HUDEP-2 (cell line): Measurements from ENCODE around the gene EP400.
"Not testable (repeated sequence)": the region's sequence is repeated elsewhere in the genome, so short reads cannot be mapped to it uniquely, and the experiment has no call there.

ENCODE experiments used
- DNase-seq, 76 experiments: peaks; one replicate each; lab custom pipeline; 2025; ENCODE audit not compliant: unreplicated experiment in 76 of 76; lab: John Stamatoyannopoulos, UW

Gene EP400

DNA sequence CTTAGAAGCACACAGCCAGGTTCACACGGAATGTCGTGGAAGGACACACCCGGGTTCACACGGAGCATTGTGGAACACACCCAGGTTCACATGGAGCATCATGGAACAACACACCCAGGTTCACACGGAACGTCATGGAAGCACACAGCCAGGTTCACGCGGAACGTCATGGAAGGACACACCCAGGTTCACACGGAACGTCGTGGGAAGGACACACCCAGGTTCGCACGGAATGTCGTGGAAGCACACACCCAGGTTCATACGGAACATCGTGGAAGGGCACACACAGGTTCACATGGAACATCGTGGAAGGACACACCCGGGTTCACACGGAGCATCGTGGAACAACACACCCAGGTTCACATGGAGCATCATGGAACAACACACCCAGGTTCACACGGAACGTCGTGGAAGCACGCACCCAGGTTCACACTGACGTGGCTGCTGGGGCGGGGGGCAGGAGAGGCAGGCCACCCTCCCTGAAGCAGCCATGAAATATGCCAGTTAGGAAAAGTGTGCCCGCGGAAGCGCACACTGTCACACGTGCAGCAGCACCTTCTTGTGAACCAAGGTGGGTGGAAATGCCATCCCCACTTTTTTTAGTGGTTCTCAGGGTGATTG is 86.4 kb downstream of the EP400 start:
- DNase-seq: no peak

DNA sequence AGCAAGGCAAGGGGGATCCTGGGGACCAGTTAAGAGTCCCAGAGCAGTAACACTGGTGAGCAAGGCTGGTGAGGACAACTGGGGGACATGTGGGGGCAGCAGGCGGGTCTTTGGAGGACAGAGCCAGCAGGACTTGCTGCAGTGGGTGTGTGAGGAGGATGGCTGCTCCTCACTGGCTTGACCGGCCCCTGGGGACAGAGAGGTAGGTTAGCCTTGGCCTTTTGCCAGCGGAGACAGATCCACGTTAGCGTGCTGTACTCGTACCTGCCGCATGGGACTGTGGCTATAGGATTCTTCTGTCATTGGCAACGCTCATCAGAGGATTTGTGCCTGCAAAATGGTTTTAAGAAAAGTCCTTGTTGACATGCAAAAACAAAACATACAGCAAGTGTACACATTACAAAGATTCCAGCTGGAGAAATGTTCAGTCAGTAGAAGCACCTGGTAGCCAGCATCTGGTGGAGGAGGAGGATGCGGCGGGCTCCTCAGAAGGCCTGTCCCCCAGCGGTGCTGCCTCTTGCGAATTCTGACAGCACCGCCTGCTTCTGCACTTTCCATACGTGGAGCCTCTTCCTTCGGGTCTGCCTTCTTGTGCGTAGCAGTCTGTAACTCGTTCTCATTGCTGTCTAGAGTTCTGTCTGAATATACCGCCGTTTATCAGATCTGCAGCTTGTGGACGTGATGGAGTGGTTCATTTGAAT is 91.3 kb downstream of the EP400 start:
- DNase-seq: no peak

DNA sequence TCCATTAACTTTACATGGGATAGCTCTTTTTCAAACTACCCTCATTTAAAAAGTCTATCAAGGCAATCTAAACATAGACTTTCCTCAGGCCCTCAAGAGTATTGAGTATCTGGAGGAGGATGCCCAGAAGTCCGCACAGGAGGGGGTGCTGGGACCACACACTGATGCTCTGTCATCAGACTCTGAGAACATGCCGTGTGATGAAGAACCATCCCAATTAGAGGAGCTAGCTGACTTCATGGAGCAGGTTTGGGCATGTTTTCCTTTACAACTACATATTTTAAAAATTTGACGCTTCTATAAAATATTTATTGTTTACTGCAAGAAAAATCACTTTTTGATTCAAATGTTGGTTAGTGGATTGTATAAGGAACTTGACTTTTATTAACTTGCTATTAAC is 93.5 kb downstream of the EP400 start:
- no peak for DNase-seq

- DNase-seq: no peak
Measured at GRCh38 chr12:132043770-132044467, 94.2 kb downstream of the EP400 start.

- no peak for DNase-seq
Measured at GRCh38 chr12:132044661-132045412, 95.1 kb downstream of the EP400 start.

- DNase-seq: no peak
Measured at GRCh38 chr12:132045751-132046150, 96.0 kb downstream of the EP400 start.

DNA sequence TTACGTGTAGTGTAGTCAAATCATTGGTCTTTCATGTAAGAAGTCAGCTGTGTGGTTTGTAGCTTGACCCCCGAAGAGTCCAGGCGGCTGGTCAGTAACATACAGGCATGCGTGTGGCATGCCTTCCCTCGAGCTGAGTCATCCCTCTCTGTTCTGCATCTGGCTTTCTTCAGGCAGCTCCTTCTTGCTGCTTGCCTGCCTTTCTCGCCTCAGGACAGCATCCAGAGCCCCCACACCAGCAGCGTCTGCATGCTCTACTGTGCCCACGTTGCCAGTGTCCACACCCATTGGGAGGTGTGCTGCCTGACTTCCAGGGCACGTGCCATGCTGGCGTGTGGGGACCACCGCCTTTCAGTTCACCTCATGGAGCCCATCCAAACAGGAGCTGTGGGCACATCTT is 96.8 kb downstream of the EP400 start:
- DNase-seq: no peak

DNA sequence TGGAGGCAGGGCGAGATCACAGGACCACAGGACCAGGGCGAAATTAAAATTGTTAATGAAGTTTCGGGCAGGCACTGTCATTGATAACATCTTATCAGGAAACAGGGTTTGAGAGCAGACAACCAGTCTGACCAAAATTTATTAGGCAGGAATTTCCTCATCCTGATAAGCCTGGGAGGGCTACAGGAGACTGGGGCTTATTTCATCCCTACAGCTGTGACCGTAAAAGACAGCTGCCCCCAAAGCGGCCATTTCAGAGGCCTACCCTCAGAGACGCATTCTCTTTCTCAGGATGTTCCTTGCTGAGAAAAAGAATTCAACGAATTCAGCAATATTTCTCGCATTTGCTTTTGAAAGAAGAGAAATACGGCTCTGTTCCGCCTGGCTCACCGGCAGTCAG is 97.9 kb downstream of the EP400 start:
- not testable (repeated sequence) for DNase-seq

GRCh38 chr12:132049442-132049841 is 99.7 kb downstream of the EP400 start:
- DNase-seq: no peak

GRCh38 chr12:132049876-132050275 is 100.1 kb downstream of the EP400 start:
- DNase-seq: no peak

DNA sequence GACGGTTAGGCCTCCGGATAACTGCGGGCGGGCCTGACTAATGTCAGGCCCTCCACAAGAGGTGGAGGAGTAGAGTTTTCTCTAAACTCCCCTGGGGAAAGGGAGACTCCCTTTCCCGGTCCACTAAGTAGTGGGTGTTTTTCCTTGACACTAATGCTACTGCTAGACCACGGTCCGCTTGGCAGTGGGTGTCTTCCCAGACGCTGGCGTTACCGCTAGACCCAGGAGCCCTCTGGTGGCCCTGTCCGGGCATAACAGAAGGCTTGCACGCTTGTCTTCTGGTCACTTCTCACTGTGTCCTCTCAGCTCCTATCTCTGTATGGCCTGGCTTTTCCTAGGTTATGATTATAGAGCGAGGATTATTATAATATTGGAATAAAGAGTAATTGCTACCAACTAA is 102.0 kb downstream of the EP400 start:
- peak in 22 of 76 experiments; percentile 5 to 45 (median 16) for DNase-seq

DNA sequence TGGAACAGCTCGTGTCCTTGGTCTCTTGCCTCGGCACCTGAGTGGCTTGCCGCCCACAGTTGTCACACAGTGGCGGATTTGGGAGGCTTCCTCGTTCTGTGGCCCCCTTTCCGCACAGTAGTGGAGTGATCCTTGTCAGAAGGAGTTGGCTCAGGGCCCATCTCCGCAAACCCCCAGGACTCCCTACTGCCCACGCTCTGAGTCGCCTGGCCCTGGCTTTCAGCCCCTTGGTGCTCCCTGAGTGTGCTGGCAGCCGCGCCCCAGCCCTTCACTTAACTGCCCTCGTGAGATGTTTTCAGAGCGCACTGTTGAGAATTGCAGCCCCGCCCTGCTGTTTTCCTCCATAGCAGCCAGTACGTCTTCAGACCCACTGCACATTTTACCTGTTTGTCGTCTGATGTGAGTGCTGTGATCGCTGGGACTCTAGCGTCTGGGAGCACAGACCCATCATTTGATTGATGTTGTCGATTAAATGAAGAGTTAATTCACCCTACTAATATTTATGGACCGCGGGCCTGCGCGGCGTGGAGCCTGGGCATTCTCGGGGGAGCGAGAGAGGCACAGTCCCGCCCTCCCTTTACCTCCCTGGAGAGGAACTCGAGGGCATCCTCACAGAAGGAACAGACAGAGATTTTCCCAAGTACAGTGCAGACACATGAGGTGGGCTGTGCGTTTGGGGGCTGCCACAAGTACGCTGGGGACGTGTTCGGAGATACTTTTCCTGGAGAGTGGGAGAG is 102.6 kb downstream of the EP400 start:
- DNase-seq: peak in 2 of 76 experiments; percentile 11 to 27

GRCh38 chr12:132053338-132054330 is 103.9 kb downstream of the EP400 start:
- no peak for DNase-seq

GRCh38 chr12:132054983-132055382 is 105.2 kb downstream of the EP400 start:
- no peak for DNase-seq

DNA sequence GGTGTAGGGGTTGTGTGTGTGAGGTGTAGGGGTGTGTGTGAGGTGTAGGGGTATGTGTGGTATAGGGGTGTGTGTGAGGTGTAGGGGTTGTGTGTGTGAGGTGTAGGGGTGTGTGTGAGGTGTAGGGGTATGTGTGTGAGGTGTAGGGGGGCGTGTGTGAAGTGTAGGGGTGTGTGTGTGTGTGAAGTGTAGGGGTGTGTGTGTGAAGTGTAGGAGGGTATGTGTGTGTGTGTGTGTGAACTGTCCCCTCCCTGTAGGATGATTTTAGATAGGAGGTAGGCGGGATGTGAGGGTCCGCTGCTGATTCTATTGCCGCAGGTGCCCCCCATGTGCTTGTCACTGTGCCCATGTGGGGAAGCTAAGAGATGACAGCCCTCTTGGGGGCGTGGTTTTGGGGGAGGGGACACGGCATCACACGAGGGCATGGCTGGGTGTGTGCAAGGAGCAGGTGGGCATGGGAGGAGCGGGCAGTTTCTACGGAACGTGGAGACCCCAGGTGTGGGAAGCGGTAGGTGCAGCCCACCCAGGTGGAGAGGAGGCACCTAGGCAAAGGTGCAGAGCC is 105.9 kb downstream of the EP400 start:
- no peak for DNase-seq

- no peak for DNase-seq
Measured at GRCh38 chr12:132056320-132056719, 106.6 kb downstream of the EP400 start.

GRCh38 chr12:132056951-132057350 is 107.2 kb downstream of the EP400 start:
- DNase-seq: no peak

- DNase-seq: no peak
Measured at GRCh38 chr12:132057691-132058090, 107.9 kb downstream of the EP400 start.

DNA sequence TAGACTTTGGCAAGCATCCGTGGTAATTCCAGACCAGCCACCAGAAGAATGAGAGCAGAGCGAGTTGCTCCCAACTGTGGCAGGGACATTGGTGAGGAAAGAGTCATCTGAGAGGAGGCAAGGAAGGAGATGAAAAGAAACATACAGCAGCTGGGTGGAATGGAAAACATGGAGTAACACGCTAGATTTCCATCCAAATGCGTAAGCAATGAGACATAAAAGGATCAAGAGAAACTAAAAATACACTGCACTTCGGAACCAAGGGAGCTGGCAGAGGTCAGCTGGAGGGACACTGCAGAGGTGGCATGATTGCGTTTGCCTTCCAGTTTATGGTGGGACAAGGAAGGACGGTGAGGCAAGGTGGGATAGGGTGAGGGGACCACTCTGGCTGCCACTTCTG is 111.5 kb downstream of the EP400 start:
- DNase-seq: no peak
